Left ventricle myocardium inferior (tissue), 1 donor: ENCODE measurements around the gene GPX8. TPM values are rescaled to one million over a fixed set of nuclear protein-coding genes. Genes with fewer than 3 reads are reported as not detected.

Experiments
- DNase-seq: peaks from one replicate; pipeline ENCODE4 v3.0.0-alpha.2; 2020
- H3K27ac ChIP-seq: fragments of 200-600 bp; replicated peaks from 2 replicates; pipeline ENCODE4 v1.8.0; 2021
- H3K27me3 ChIP-seq: fragments of 200-600 bp; 2 replicates; pipeline ENCODE4 v1.8.0; 2021; ENCODE audit warnings: low read depth
- H3K36me3 ChIP-seq: fragments of 200-600 bp; 2 replicates; pipeline ENCODE4 v1.8.0; 2021
- H3K4me1 ChIP-seq: fragments of 200-600 bp; 2 replicates; pipeline ENCODE4 v1.8.0; 2021
- H3K4me3 ChIP-seq: fragments of 200-600 bp; 2 replicates; pipeline ENCODE4 v1.8.0; 2021; ENCODE audit warnings: mild to moderate bottlenecking, moderate library complexity
- H3K9me3 ChIP-seq: fragments of 200-600 bp; replicated peaks from 2 replicates; pipeline ENCODE4 v1.8.0; 2021
- intact Hi-C: fragments of 100-400 bp; cut with micrococcal nuclease; formaldehyde crosslinking; loops from one replicate; pipeline ENCODE4 v1.11.0; 2022
- microRNA-seq: library from miRNA; unstranded; fragments of <30 nt; microRNA quantifications from one replicate; pipeline ENCODE4 v1.2.0, GENCODE V29; 2020
- total RNA-seq: library from RNA; stranded (reverse); fragmentation: NEBNext Ultra II Directional; extraction: Animal tissue kit (Norgen Biotek cat#: 25700); gene quantifications from one replicate; pipeline ENCODE4 v1.2.1, GENCODE V29; 2021
- TF ChIP-seq, protein P1 (sequence below): fragments of 200-600 bp; IDR thresholded peaks from 2 replicates; pipeline ENCODE4 v1.8.0; 2021; ENCODE audit warnings: antibody characterized with exemption, mild to moderate bottlenecking, borderline replicate concordance
- donor health status: DM: no; HTN: yes; CAD: no; lungs with severe emphysema.

GPX8 gene
- total RNA-seq, 1 donor from 2014 or later, result 9.8 TPM

GRCh38 chr5:55187370-55187769 is 27.4 kb downstream of the GPX8 start:
- no peak overlapping the region for H3K4me3 ChIP-seq
- TF ChIP-seq, protein P1, sequence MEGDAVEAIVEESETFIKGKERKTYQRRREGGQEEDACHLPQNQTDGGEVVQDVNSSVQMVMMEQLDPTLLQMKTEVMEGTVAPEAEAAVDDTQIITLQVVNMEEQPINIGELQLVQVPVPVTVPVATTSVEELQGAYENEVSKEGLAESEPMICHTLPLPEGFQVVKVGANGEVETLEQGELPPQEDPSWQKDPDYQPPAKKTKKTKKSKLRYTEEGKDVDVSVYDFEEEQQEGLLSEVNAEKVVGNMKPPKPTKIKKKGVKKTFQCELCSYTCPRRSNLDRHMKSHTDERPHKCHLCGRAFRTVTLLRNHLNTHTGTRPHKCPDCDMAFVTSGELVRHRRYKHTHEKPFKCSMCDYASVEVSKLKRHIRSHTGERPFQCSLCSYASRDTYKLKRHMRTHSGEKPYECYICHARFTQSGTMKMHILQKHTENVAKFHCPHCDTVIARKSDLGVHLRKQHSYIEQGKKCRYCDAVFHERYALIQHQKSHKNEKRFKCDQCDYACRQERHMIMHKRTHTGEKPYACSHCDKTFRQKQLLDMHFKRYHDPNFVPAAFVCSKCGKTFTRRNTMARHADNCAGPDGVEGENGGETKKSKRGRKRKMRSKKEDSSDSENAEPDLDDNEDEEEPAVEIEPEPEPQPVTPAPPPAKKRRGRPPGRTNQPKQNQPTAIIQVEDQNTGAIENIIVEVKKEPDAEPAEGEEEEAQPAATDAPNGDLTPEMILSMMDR, result no peak
- H3K4me1 ChIP-seq, result no peaks in the 10 kb centered on the region
- H3K9me3 ChIP-seq, result no peaks in the 10 kb centered on the region
- H3K36me3 ChIP-seq, result no peaks in the 10 kb centered on the region
- DNase-seq, result no peak
- peaks cover 99% of the 10 kb centered on the region for H3K27me3 ChIP-seq
- H3K27ac ChIP-seq, result no peak overlapping the region
- intact Hi-C loops, result no loop called here

DNA sequence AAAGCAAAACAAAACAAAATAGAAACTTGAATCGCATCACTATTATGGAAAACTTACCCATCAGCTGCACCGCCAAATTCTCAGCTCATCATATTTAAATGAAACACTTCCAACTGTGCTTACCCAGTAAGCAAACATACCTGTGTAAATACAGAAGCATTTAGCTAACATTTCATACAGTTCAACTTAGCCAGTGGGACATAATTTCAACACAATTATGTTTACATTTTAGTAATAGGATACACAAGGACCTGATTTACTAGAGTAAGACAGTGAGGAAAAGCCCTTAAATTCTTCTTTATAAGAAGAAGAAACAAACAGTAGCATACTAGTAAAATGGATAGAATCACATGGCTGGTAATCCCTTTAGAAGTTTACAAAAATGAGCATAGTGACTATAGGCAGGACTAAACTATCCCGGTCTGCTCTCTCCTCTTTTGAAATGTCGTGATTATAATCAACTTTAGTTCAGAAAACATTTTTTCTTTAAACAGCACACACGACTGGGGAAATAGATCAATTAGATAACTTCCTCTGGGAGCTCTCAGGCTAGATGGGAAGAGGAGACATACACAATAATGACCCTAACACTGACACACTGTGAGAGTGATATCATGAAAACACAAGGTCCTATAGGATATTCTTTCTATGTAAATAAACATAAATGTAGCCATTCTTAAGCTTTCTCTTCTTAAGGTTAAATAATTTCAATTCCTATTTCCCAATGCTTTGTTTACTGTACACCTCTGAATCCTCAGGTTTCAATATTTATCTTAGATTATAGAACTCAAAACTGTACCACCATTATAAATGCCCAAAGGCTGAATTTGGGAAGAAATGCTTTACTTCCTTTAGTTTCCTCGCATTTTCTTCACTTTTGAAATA is 28.9 kb downstream of the GPX8 start:
- no peaks in the 10 kb centered on the region for H3K36me3 ChIP-seq
- DNase-seq, result no peak
- no peaks in the 10 kb centered on the region for H3K9me3 ChIP-seq
- intact Hi-C loops, result no loop called here
- H3K4me3 ChIP-seq, result no peak overlapping the region
- peaks cover 100% of the 10 kb centered on the region for H3K27me3 ChIP-seq
- H3K4me1 ChIP-seq, result no peaks in the 10 kb centered on the region
- TF ChIP-seq, protein P1, result no peak
- H3K27ac ChIP-seq, result no peak overlapping the region

- no peaks in the 10 kb centered on the region for H3K4me1 ChIP-seq
- TF ChIP-seq, protein P1, result no peak
- peaks cover 100% of the 10 kb centered on the region for H3K27me3 ChIP-seq
- intact Hi-C loops, result no loop called here
- H3K4me3 ChIP-seq, result no peak overlapping the region
- no peak for DNase-seq
- no peaks in the 10 kb centered on the region for H3K9me3 ChIP-seq
- no peak overlapping the region for H3K27ac ChIP-seq
- no peaks in the 10 kb centered on the region for H3K36me3 ChIP-seq
Measured at GRCh38 chr5:55191165-55191564, 31.2 kb downstream of the GPX8 start.

DNA sequence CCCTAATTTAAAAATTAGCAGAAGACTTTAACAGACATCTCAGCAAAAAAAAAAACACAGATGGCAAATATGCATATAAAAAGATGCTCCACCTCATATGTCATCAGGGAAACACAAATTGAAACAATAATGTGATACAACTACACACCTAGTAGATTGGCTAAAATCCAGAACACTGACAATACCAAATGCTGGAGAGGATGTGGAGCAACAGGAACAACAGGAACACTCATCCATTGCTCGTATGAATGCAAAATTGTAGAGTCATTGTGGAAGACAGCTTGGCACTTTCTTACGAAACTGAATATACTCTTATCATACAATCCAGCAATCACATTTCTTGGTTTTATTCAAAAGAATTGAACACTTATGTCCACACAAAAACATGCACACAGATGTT is 45.0 kb downstream of the GPX8 start:
- Histone ChIP-seq H3K4me3 (no peak overlapping the region), H3K27me3 (peaks cover 79% of the 10 kb centered on the region), H3K27ac (no peak overlapping the region), H3K4me1 (no peaks in the 10 kb centered on the region), H3K9me3 (no peaks in the 10 kb centered on the region), H3K36me3 (no peaks in the 10 kb centered on the region)
- DNase-seq, result no peak
- intact Hi-C loops, result no loop called here
- TF ChIP-seq, protein P1, result no peak

DNA sequence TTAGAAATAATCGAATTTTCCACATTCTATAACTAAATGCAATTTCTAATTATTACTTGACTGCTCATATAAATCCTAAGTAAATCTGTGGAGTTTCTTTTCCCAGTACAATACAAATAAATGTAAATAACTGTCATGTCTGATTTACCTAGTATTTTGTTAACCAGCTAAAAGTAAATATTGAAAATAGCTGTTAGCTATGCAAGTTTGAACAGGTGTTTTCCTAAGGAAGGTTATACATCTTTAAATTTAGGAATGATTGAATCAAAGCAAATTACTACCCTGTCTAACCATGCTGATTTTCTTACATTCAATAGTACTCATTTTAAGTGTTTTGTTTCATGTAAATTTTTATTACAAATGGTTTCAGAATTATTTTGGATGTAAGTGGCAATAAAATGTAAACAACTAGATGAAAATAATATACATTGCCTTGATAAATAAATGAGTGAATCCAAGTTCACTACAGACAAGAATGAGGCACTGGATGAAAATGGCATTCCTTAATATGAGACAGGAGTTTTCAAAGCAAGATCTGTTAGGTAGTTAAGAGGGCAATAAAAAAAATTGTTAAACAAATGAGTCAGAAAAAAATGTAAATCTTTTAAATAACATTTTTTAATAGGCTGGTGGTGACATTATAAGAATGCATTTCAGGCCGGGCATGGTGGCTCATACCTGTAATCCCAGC is 51.4 kb downstream of the GPX8 start:
- no peaks in the 10 kb centered on the region for H3K36me3 ChIP-seq
- peaks cover 53% of the 10 kb centered on the region for H3K27me3 ChIP-seq
- intact Hi-C loops, result no loop called here
- DNase-seq, result no peak
- no peaks in the 10 kb centered on the region for H3K4me1 ChIP-seq
- no peaks in the 10 kb centered on the region for H3K9me3 ChIP-seq
- H3K4me3 ChIP-seq, result no peak overlapping the region
- TF ChIP-seq, protein P1, result no peak
- H3K27ac ChIP-seq, result no peak overlapping the region

Small RNA genes lying within 50 kb of the gene (microRNA-seq; reads per million reads assigned to microRNA genes)
- 2.8 reads per million for gene MIR449A
- gene MIR449B, result not detected
- not detected for gene MIR449C

Other genes with a start within 250 kb of the GPX8 start
- 1.2 TPM for gene ESM1, start 174.6 kb upstream of the GPX8 start, total RNA-seq
- gene GZMK, start 135.9 kb upstream of the GPX8 start, total RNA-seq, result 0.27 TPM
- gene GZMA, start 57.5 kb upstream of the GPX8 start, total RNA-seq, result 1.5 TPM
- not detected for gene CDC20B, start 13.0 kb downstream of the GPX8 start, total RNA-seq
- not detected for gene MCIDAS, start 67.1 kb downstream of the GPX8 start, total RNA-seq
- not detected for gene CCNO, start 73.4 kb downstream of the GPX8 start, total RNA-seq
- 22.5 TPM for gene DHX29, start 147.5 kb downstream of the GPX8 start, total RNA-seq
- gene MTREX, start 147.8 kb downstream of the GPX8 start, total RNA-seq, result 62.5 TPM